HepG2 (cell line): ENCODE measurements around the gene OMD.

Source experiments
- ERF ChIP-seq: IDR thresholded peaks from 2 replicates; pipeline ENCODE4 v1.6.1; 2018; ENCODE audit warnings: missing biosample characterization, missing genetic modification reagents
- EZH2 ChIP-seq: conservative IDR thresholded peaks from 2 replicates; pipeline ENCODE4 v1.6.1; 2012; ENCODE audit warnings: mild to moderate bottlenecking, low read depth, low read length, moderate library complexity
- HNRNPH1 ChIP-seq: fragments of 200-400 bp; formaldehyde crosslinking; optimal IDR thresholded peaks from 2 replicates; pipeline ENCODE3; 2017; ENCODE audit warnings: mild to moderate bottlenecking, low read depth, low read length
- KDM2A ChIP-seq: sonication (generic); formaldehyde crosslinking; IDR thresholded peaks from 2 replicates; pipeline ENCODE4 v1.4.0; 2020; ENCODE audit warnings: low read depth, missing genetic modification reagents, borderline replicate concordance
- KLF16 ChIP-seq, 2 experiments: sonication (generic) in 1 of 2; formaldehyde crosslinking in 1 of 2; IDR thresholded peaks; 2 replicates each; pipeline versions ENCODE4 v1.6.1 to v1.8.0; 2016 to 2023; ENCODE audit warnings: missing genetic modification reagents in 2 of 2, missing compliant biosample characterization in 1 of 2
- MYNN ChIP-seq: sonication (generic); formaldehyde crosslinking; IDR thresholded peaks from 2 replicates; pipeline ENCODE4 v1.4.0; 2020; ENCODE audit warnings: mild to moderate bottlenecking, low read depth, missing genetic modification reagents
- YY1 ChIP-seq: IDR thresholded peaks from 2 replicates; pipeline ENCODE4 v1.6.1; 2011; ENCODE audit warnings: low read length, low read depth, moderate library complexity, mild to moderate bottlenecking; ENCODE audit not compliant: insufficient read depth, insufficient replicate concordance
- ZFP41 ChIP-seq: sonication (generic); formaldehyde crosslinking; IDR thresholded peaks from 2 replicates; pipeline ENCODE4 v1.4.0; 2020; ENCODE audit warnings: mild to moderate bottlenecking, missing genetic modification reagents, borderline replicate concordance
- TF ChIP-seq, protein P1 (sequence below): sonication (generic); formaldehyde crosslinking; IDR thresholded peaks from 2 replicates; pipeline ENCODE4 v1.5.0; 2020; ENCODE audit warnings: mild to moderate bottlenecking, missing genetic modification reagents, moderate library complexity
- TF ChIP-seq, protein P2 (sequence below): sonication (generic); formaldehyde crosslinking; IDR thresholded peaks from 2 replicates; pipeline ENCODE4 v1.8.1; 2023; ENCODE audit warnings: mild to moderate bottlenecking, missing genetic modification reagents
- TF ChIP-seq, protein P3 (sequence below): sonication (generic); formaldehyde crosslinking; IDR thresholded peaks from 2 replicates; pipeline ENCODE4 v1.4.0; 2020; ENCODE audit warnings: low read depth, missing genetic modification reagents

DNA sequence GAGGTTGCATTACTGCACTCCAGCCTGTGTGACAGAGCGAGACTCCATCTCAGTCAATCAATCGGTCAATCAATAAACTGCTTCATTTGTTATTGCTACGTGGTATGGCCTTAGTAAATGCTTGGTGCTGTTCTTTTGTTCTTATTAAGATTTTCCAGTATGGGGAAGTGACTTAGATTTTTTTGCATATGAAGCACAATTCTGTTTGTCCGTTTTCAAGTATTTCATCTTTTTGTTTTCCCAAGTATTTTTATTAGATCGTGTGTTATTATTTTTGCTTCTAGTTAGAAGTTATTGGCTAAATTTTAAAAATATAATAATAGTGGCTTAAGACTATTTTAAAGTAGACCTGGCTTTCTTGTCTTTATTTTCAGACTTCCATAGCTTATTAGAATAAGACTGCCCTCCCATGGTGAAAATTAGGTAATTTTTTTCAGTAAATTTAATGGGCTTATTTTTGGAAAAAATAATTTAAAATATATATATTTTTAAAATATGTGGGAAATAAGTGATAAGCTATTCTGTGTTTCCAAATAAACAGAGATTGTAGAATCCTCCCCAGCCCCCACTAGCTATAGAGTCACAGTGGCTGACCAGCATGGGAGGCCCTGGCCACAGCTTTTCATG is 14.7 kb upstream of the OMD start:
- TF ChIP-seq KLF16 (CRISPR knock-in tag; IDR thresholded peaks at IDR 0.05), result no peak
- TF ChIP-seq, protein P1, sequence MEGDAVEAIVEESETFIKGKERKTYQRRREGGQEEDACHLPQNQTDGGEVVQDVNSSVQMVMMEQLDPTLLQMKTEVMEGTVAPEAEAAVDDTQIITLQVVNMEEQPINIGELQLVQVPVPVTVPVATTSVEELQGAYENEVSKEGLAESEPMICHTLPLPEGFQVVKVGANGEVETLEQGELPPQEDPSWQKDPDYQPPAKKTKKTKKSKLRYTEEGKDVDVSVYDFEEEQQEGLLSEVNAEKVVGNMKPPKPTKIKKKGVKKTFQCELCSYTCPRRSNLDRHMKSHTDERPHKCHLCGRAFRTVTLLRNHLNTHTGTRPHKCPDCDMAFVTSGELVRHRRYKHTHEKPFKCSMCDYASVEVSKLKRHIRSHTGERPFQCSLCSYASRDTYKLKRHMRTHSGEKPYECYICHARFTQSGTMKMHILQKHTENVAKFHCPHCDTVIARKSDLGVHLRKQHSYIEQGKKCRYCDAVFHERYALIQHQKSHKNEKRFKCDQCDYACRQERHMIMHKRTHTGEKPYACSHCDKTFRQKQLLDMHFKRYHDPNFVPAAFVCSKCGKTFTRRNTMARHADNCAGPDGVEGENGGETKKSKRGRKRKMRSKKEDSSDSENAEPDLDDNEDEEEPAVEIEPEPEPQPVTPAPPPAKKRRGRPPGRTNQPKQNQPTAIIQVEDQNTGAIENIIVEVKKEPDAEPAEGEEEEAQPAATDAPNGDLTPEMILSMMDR (CRISPR knock-in tag), result no peak
- no peak for TF ChIP-seq KDM2A (CRISPR knock-in tag)
- TF ChIP-seq ZFP41 (CRISPR knock-in tag), result no peak
- no peak for TF ChIP-seq MYNN
- TF ChIP-seq YY1, result no peak
- TF ChIP-seq EZH2, result no peak
- TF ChIP-seq HNRNPH1, result no peak
- TF ChIP-seq, protein P2, sequence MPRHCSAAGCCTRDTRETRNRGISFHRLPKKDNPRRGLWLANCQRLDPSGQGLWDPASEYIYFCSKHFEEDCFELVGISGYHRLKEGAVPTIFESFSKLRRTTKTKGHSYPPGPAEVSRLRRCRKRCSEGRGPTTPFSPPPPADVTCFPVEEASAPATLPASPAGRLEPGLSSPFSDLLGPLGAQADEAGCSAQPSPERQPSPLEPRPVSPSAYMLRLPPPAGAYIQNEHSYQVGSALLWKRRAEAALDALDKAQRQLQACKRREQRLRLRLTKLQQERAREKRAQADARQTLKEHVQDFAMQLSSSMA, result no peak
- no peak for TF ChIP-seq ERF (CRISPR knock-in tag)
- TF ChIP-seq, protein P3, sequence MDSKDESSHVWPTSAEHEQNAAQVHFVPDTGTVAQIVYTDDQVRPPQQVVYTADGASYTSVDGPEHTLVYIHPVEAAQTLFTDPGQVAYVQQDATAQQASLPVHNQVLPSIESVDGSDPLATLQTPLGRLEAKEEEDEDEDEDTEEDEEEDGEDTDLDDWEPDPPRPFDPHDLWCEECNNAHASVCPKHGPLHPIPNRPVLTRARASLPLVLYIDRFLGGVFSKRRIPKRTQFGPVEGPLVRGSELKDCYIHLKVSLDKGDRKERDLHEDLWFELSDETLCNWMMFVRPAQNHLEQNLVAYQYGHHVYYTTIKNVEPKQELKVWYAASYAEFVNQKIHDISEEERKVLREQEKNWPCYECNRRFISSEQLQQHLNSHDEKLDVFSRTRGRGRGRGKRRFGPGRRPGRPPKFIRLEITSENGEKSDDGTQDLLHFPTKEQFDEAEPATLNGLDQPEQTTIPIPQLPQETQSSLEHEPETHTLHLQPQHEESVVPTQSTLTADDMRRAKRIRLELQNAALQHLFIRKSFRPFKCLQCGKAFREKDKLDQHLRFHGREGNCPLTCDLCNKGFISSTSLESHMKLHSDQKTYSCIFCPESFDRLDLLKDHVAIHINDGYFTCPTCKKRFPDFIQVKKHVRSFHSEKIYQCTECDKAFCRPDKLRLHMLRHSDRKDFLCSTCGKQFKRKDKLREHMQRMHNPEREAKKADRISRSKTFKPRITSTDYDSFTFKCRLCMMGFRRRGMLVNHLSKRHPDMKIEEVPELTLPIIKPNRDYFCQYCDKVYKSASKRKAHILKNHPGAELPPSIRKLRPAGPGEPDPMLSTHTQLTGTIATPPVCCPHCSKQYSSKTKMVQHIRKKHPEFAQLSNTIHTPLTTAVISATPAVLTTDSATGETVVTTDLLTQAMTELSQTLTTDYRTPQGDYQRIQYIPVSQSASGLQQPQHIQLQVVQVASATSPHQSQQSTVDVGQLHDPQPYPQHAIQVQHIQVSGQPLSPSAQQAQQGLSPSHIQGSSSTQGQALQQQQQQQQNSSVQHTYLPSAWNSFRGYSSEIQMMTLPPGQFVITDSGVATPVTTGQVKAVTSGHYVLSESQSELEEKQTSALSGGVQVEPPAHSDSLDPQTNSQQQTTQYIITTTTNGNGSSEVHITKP (CRISPR knock-in tag), result no peak
